Kidney (tissue), 14 donors: ENCODE results near the gene SRSF9. TPM values are rescaled to one million over a fixed set of nuclear protein-coding genes. Genes with fewer than 3 reads are reported as not detected.

Source experiments
- DNase-seq, 5 donors: peaks; one replicate each; pipeline ENCODE4 v3.0.0-alpha.2; 2013 to 2020
- FAIRE-seq: peaks from 2 replicates; lab custom pipeline; 2012; peaks lifted over from hg19 to GRCh38; lab: Jason Lieb, UNC
- H3K27ac ChIP-seq, 2 donors: one replicate each; pipeline ENCODE4 v1.7.0; 2013; ENCODE audit warnings: low read depth in 2 of 2, low read length in 2 of 2, inconsistent platforms in 1 of 2
- H3K27me3 ChIP-seq: one replicate; pipeline ENCODE4 v1.7.1; 2013; ENCODE audit warnings: low read length, inconsistent platforms; ENCODE audit not compliant: control insufficient read depth, insufficient read depth
- H3K36me3 ChIP-seq, 3 donors: one replicate each; pipeline versions ENCODE4 v1.7.0 to v1.7.1; 2013; ENCODE audit warnings: low read length in 3 of 3, control low read depth in 1 of 3, inconsistent platforms in 1 of 3; ENCODE audit not compliant: insufficient read depth in 3 of 3, control insufficient read depth in 2 of 3
- H3K4me1 ChIP-seq, 3 donors: one replicate each; pipeline versions ENCODE4 v1.7.0 to v1.7.1; 2013; ENCODE audit warnings: low read length in 3 of 3, inconsistent platforms in 1 of 3, low read depth in 1 of 3; ENCODE audit not compliant: control insufficient read depth in 2 of 3, insufficient read depth in 2 of 3
- H3K4me3 ChIP-seq, 3 donors: one replicate each; pipeline versions ENCODE4 v1.7.0 to v1.8.1; 2013; ENCODE audit warnings: low read length in 3 of 3, control low read depth in 1 of 3, inconsistent platforms in 1 of 3
- H3K9ac ChIP-seq, 3 donors: one replicate each; pipeline versions ENCODE4 v1.7.0 to v1.7.1; 2013; ENCODE audit warnings: low read length in 3 of 3, control low read depth in 1 of 3, inconsistent platforms in 1 of 3
- H3K9me3 ChIP-seq, 3 donors: one replicate each; pipeline versions ENCODE4 v1.7.0 to v1.7.1; 2013; ENCODE audit warnings: low read length in 3 of 3, control low read depth in 1 of 3, inconsistent platforms in 1 of 3; ENCODE audit not compliant: control insufficient read depth in 2 of 3, insufficient read depth in 1 of 3
- intact Hi-C: fragments of 100-400 bp; cut with DNase I; formaldehyde crosslinking; loops from one replicate; pipeline ENCODE4 v1.11.1; 2022
- polyA plus RNA-seq: library from polyadenylated mRNA; stranded (reverse); fragments of 350-450 nt; fragmentation: Illumina TruSeq; extraction: RNeasy Lipid Tissue Mini Kit (QIAGEN cat#74804); gene quantifications from one replicate; pipeline ENCODE4 v1.2.3, GENCODE V29; 2014; ENCODE audit warnings: low read depth, low replicate concordance; ENCODE audit not compliant: insufficient read depth
- total RNA-seq: library from RNA; stranded (reverse); fragmentation: NEBNext Ultra II Directional; extraction: Animal tissue kit (Norgen Biotek cat#: 25700); gene quantifications from one replicate; pipeline ENCODE4 v1.2.1, GENCODE V29; 2021
- TF ChIP-seq, protein P1 (sequence below): IDR thresholded peaks from 3 replicates; pipeline ENCODE4 v1.5.1; 2012; ENCODE audit warnings: mild to moderate bottlenecking, moderate library complexity, borderline replicate concordance; ENCODE audit not compliant: insufficient read depth; ENCODE audit errors: extremely low read depth
- donor health status: control.
- donor health status: control.
- donor health status: control.
- donor health status: control.
- donor health status: control.
- donor health status: DM: yes; HTN: yes; CAD: no.
- donor health status: Normal renal cell carcinoma (clear cell type).

SRSF9 gene
- total and polyA plus RNA-seq, 2 donors from 2014 or later = 144 to 151 TPM

DNA sequence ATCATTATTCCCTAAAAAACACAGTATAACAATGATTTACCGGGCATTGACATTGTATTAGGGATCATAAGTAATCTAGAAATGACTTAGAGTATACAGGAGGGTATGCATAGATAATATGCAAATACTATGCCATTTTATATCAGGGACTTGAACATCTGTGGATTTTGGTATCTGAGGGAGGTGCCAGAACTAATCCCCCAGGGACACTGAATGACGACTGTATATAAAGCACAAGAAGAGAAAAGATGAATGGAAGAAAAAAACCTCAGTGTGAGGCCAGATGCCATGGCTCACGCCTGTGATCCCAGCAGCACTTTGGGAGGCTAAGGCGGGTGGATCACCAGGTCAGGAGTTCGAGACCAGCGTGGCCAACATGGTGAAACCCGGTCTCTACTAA, 57.1 kb downstream of the SRSF9 start:
- intact Hi-C loops = no loop called here
- Histone ChIP-seq H3K9me3 (no peaks in the 10 kb centered on the region), H3K27me3 (no peaks in the 10 kb centered on the region), H3K27ac (no peak overlapping the region), H3K9ac (no peak overlapping the region), H3K4me1 (no peaks in the 10 kb centered on the region), H3K4me3 (no peak overlapping the region), H3K36me3 (no peaks in the 10 kb centered on the region)
- DNase-seq (no peak), FAIRE-seq (no peak)
- TF ChIP-seq, protein P1, sequence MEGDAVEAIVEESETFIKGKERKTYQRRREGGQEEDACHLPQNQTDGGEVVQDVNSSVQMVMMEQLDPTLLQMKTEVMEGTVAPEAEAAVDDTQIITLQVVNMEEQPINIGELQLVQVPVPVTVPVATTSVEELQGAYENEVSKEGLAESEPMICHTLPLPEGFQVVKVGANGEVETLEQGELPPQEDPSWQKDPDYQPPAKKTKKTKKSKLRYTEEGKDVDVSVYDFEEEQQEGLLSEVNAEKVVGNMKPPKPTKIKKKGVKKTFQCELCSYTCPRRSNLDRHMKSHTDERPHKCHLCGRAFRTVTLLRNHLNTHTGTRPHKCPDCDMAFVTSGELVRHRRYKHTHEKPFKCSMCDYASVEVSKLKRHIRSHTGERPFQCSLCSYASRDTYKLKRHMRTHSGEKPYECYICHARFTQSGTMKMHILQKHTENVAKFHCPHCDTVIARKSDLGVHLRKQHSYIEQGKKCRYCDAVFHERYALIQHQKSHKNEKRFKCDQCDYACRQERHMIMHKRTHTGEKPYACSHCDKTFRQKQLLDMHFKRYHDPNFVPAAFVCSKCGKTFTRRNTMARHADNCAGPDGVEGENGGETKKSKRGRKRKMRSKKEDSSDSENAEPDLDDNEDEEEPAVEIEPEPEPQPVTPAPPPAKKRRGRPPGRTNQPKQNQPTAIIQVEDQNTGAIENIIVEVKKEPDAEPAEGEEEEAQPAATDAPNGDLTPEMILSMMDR = no peak

Other genes starting within 250 kb of the SRSF9 start
- 133 TPM for gene PXN, start 204.0 kb downstream of the SRSF9 start, total RNA-seq
- gene PXN, start 204.0 kb downstream of the SRSF9 start, polyA plus RNA-seq = 57.1 TPM
- gene RNU4-2, start 177.8 kb downstream of the SRSF9 start, total RNA-seq = 18,412 TPM
- not detected for gene RNU4-2, start 177.8 kb downstream of the SRSF9 start, polyA plus RNA-seq
- gene RNU4-1, start 176.5 kb downstream of the SRSF9 start, total RNA-seq = 3,016 TPM
- not detected for gene RNU4-1, start 176.5 kb downstream of the SRSF9 start, polyA plus RNA-seq
- 1.5 TPM for gene SIRT4, start 167.4 kb downstream of the SRSF9 start, total RNA-seq
- 8.1 TPM for gene SIRT4, start 167.4 kb downstream of the SRSF9 start, polyA plus RNA-seq
- not detected for gene PLA2G1B, start 142.0 kb downstream of the SRSF9 start, total RNA-seq
- not detected for gene PLA2G1B, start 142.0 kb downstream of the SRSF9 start, polyA plus RNA-seq
- gene MSI1, start 100.6 kb downstream of the SRSF9 start, total RNA-seq = 1.3 TPM
- 0.80 TPM for gene MSI1, start 100.6 kb downstream of the SRSF9 start, polyA plus RNA-seq
- gene COX6A1, start 31.6 kb downstream of the SRSF9 start, total RNA-seq = 331 TPM
- 1,697 TPM for gene COX6A1, start 31.6 kb downstream of the SRSF9 start, polyA plus RNA-seq
- 15.6 TPM for gene TRIAP1, start 23.4 kb downstream of the SRSF9 start, total RNA-seq
- gene TRIAP1, start 23.4 kb downstream of the SRSF9 start, polyA plus RNA-seq = 28.2 TPM
- 39.4 TPM for gene GATC, start 23.3 kb downstream of the SRSF9 start, total RNA-seq
- gene GATC, start 23.3 kb downstream of the SRSF9 start, polyA plus RNA-seq = 13.7 TPM
- gene DYNLL1, start 26.4 kb upstream of the SRSF9 start, total RNA-seq = 258 TPM
- gene DYNLL1, start 26.4 kb upstream of the SRSF9 start, polyA plus RNA-seq = 757 TPM
- gene COQ5, start 59.4 kb upstream of the SRSF9 start, total RNA-seq = 26.5 TPM
- gene COQ5, start 59.4 kb upstream of the SRSF9 start, polyA plus RNA-seq = 60.8 TPM
- 229 TPM for gene RNF10, start 64.6 kb upstream of the SRSF9 start, total RNA-seq
- 220 TPM for gene RNF10, start 64.6 kb upstream of the SRSF9 start, polyA plus RNA-seq
- gene POP5, start 111.7 kb upstream of the SRSF9 start, total RNA-seq = 50.0 TPM
- 111 TPM for gene POP5, start 111.7 kb upstream of the SRSF9 start, polyA plus RNA-seq
- gene CABP1, start 170.9 kb upstream of the SRSF9 start, total RNA-seq = 2.0 TPM
- gene CABP1, start 170.9 kb upstream of the SRSF9 start, polyA plus RNA-seq = 24.1 TPM
- 146 TPM for gene MLEC, start 217.4 kb upstream of the SRSF9 start, total RNA-seq
- gene MLEC, start 217.4 kb upstream of the SRSF9 start, polyA plus RNA-seq = 60.3 TPM
- 44.5 TPM for gene UNC119B, start 240.7 kb upstream of the SRSF9 start, total RNA-seq
- gene UNC119B, start 240.7 kb upstream of the SRSF9 start, polyA plus RNA-seq = 29.4 TPM